Fibroblast of the aortic adventitia (primary cell): ENCODE results near the gene CORO2B. TPM values are rescaled to one million over a fixed set of nuclear protein-coding genes. Genes with fewer than 3 reads are reported as not detected.

ENCODE experiments used
- DNase-seq: peaks from one replicate; pipeline ENCODE4 v3.0.0-alpha.2; 2010; ENCODE audit warnings: low read depth
- H3K4me3 ChIP-seq: 2 replicates; pipeline ENCODE4 v1.5.1; 2011; ENCODE audit warnings: low read depth, mild to moderate bottlenecking, control low read depth, low read length, moderate library complexity
- CTCF ChIP-seq: IDR thresholded peaks from 2 replicates; pipeline ENCODE4 v1.5.1; 2011; ENCODE audit warnings: mild to moderate bottlenecking, low read length, control low read depth, inconsistent platforms; ENCODE audit not compliant: insufficient read depth
- total RNA-seq: library from RNA; depleted of rRNA; stranded (reverse); fragments of >200 nt; gene quantifications from 2 replicates; pipeline ENCODE4 v1.2.3, GENCODE V29; 2012; ENCODE audit warnings: low replicate concordance

CORO2B gene
- total RNA-seq, 1 donor, result 23.3 TPM

GRCh38 chr15:68554721-68555678 is 23.8 kb upstream of the CORO2B start:
- no peak overlapping the region for H3K4me3 ChIP-seq
- no peak for TF ChIP-seq CTCF
- DNase-seq, result no peak

- DNase-seq, result no peak
- no peak overlapping the region for H3K4me3 ChIP-seq
- TF ChIP-seq CTCF, result no peak
These were observed 23.1 kb upstream of the CORO2B start for GRCh38 chr15:68555679-68556037.

GRCh38 chr15:68556139-68556990 is 22.4 kb upstream of the CORO2B start:
- TF ChIP-seq CTCF, result no peak
- no peak for DNase-seq
- H3K4me3 ChIP-seq, result no peak overlapping the region

GRCh38 chr15:68557469-68558317 is 21.1 kb upstream of the CORO2B start:
- TF ChIP-seq CTCF, result no peak
- no peak overlapping the region for H3K4me3 ChIP-seq
- DNase-seq, result no peak

GRCh38 chr15:68558318-68559305 is 20.2 kb upstream of the CORO2B start:
- no peak for DNase-seq
- H3K4me3 ChIP-seq, result no peak overlapping the region
- TF ChIP-seq CTCF, result no peak
